ENCODE results near the gene CNGA1.

GRCh38 chr4:48030470-48030869 lies 14.0 kb upstream of the CNGA1 start:
- no peak for TF ChIP-seq POLR2A (IDR thresholded peaks at IDR 0.05; ENCODE audit: low read depth, low read length)
- TF ChIP-seq POLR2AphosphoS5 (IDR thresholded peaks at IDR 0.05; ENCODE audit: insufficient read depth, low read depth, low read length), result no peak
- TF ChIP-seq EZH2 (IDR thresholded peaks at IDR 0.05; ENCODE audit: borderline replicate concordance, low read depth, low read length, severe bottlenecking), result no peak
- TF ChIP-seq CTCF (IDR thresholded peaks at IDR 0.05; ENCODE audit: extremely low read depth in 1 of 2, insufficient read depth in 1 of 2, low read depth in 1 of 2, low read length in 2 of 2), result no peak
